Measurements from ENCODE around the gene ZNF516. TPM values are rescaled to one million over a fixed set of nuclear protein-coding genes. Genes with fewer than 3 reads are reported as not detected.

ZNF516 gene
- total and polyA plus RNA-seq, 10 of the 15 experiments (the other 5 are each of a cell fraction or from before 2014, with no cell fraction given), result 2.0 to 32.0 (median 8.3) TPM

DNA sequence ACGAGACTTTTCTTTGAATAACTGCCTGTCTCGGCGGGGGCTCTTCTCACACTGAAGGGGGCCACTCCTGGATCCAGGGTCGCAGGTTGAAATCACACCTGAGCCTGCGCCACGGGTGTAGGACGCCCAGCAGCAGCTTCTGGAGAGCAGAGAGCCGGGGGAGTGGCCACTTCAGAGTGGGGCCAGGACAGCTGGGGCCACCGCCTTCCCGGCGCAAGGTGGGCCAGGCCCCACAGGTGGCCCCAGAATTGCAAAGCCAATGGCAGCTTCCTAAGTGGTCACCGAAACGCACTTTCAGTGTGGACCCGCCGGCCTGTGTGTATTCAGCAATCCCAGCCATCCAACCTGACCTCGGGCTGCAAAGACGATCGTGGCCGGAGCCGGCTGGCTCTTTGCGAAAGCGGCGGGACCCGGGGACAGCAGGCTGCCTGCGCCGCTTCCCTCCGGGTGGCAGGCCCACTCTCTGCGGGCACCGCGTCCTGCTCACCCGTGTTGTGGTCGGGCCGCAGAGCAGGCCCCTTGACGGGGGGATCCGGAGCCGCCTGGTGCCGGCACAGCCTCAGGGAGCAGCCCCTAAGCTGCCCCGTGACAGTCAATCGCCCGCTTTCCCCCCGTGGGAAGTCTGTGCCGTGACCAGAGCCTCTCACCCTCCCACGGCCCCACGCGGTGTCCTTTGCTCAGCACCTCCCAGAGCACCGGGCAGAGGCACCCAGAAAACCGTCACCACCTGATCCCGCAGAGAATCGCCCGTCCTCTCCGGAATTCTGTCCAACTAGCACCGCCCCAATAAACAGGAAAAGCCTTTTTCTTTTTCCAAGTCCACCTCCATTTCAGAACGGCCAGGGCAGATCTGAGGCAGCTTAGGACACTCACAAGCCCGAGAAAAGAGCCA, 144.7 kb downstream of the ZNF516 start:
- FAIRE-seq, result no peak
- Histone ChIP-seq H3K27me3 (replicated peaks in 1 of 2; ENCODE audit: control insufficient read depth in 2 of 2, insufficient read depth in 2 of 2, low read length in 1 of 2) (no peaks in the 10 kb centered on the region), H3K79me2 (ENCODE audit: control insufficient read depth, insufficient read depth, low read length) (no peaks in the 10 kb centered on the region), H3K9ac (ENCODE audit: control insufficient read depth, insufficient read depth, low read length) (no peak overlapping the region), H3K4me3 (no peak overlapping the region), H3K4me1 (ENCODE audit: control insufficient read depth, insufficient read depth, low read length) (no peaks in the 10 kb centered on the region), H3K4me2 (ENCODE audit: control insufficient read depth, insufficient read depth) (no peak overlapping the region), H4K20me1 (ENCODE audit: control insufficient read depth, insufficient read depth) (no peaks in the 10 kb centered on the region), H2AFZ (ENCODE audit: control insufficient read depth, low read depth, low read length) (no peak overlapping the region), H3K36me3 (ENCODE audit: control insufficient read depth in 2 of 2, insufficient read depth in 2 of 2, low read length in 1 of 2) (no peaks in the 10 kb centered on the region), H3K27ac (ENCODE audit: control insufficient read depth, insufficient read depth) (no peak overlapping the region), H3K9me3 (replicated peaks; ENCODE audit: control insufficient read depth, insufficient read depth, low read length) (no peaks in the 10 kb centered on the region; the same call in 2 of the 3 replicates)
- intact Hi-C loops (cut with micrococcal nuclease; ENCODE audit: unreplicated experiment) (no loop called here), in situ Hi-C loops (cut with MboI) (loop anchor here (25.0 kb wide), 1 partner anchor 1713 kb away; no protein-coding TSS in a partner anchor)
- WGBS (ENCODE audit: insufficient coverage, insufficient replicate concordance, low lambda C conversion rate, missing lambda C conversion rate), result 76% methylated on average over 45 of the region's 54 CpGs
- no peak for DNase-seq (ENCODE audit: low read depth, low spot score)
- no TSS peak for BruUV-seq (replicated peaks)
- ChIA-PET POLR2A (no interaction called here), SMC1A (ENCODE audit: uncharacterized antibody, unreplicated experiment) (interaction anchor here (0.6 kb wide), 1 partner anchor 163 kb away, joined by 3 read pairs; no protein-coding TSS in a partner anchor), RAD21 (ENCODE audit: unreplicated experiment) (no interaction called here), CTCF (interaction anchor here (0.7 kb wide), 2 partner anchors 13 to 14 kb away, joined by 4 read pairs; no protein-coding TSS in a partner anchor)
- no peak for TF ChIP-seq MTA3 (IDR thresholded peaks at IDR 0.05; ENCODE audit: borderline replicate concordance, low read length)
- no peak for TF ChIP-seq CEBPB (IDR thresholded peaks at IDR 0.05; ENCODE audit: borderline replicate concordance in 1 of 2, low read depth in 2 of 2, low read length in 2 of 2)
- no peak for TF ChIP-seq ESRRA (IDR thresholded peaks at IDR 0.05; ENCODE audit: low read length)
- no peak for TF ChIP-seq SMAD1 (IDR thresholded peaks at IDR 0.05; ENCODE audit: low read depth, partially characterized antibody)
- no peak for TF ChIP-seq HCFC1 (IDR thresholded peaks at IDR 0.05; ENCODE audit: low read length)
- TF ChIP-seq POU2F2 (IDR thresholded peaks at IDR 0.05; ENCODE audit: borderline replicate concordance, low read depth, low read length), result no peak
- TF ChIP-seq ZNF24 (IDR thresholded peaks at IDR 0.05), result no peak
- TF ChIP-seq HDAC2 (IDR thresholded peaks at IDR 0.05), result no peak
- TF ChIP-seq SIN3A (IDR thresholded peaks at IDR 0.05; ENCODE audit: low read depth, low read length), result no peak
- TF ChIP-seq TBL1XR1 (IDR thresholded peaks at IDR 0.05; ENCODE audit: low read depth, low read length), result no peak
- TF ChIP-seq, protein P1, sequence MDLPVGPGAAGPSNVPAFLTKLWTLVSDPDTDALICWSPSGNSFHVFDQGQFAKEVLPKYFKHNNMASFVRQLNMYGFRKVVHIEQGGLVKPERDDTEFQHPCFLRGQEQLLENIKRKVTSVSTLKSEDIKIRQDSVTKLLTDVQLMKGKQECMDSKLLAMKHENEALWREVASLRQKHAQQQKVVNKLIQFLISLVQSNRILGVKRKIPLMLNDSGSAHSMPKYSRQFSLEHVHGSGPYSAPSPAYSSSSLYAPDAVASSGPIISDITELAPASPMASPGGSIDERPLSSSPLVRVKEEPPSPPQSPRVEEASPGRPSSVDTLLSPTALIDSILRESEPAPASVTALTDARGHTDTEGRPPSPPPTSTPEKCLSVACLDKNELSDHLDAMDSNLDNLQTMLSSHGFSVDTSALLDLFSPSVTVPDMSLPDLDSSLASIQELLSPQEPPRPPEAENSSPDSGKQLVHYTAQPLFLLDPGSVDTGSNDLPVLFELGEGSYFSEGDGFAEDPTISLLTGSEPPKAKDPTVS (IDR thresholded peaks at IDR 0.05; ENCODE audit: low read depth, low read length), result no peak
- no peak for ATAC-seq

All from GM12878 (cell line).